A673 (cell line): ENCODE measurements around the gene GRIK1. TPM values are rescaled to one million over a fixed set of nuclear protein-coding genes. Genes with fewer than 3 reads are reported as not detected.

Experiments used
- BruUV-seq: library from RNA; stranded (reverse); fragments of 400-500 nt; replicated peaks from 2 replicates; lab custom pipeline; 2021; lab: Mats Ljungman, UMichigan
- CTCF ChIA-PET: fragments of 300-600 bp; sonication (Branson Sonifier 250); formaldehyde crosslinking; loops from one replicate; lab custom pipeline; 2022; ENCODE audit warnings: antibody characterized with exemption; lab: Charles Lee
- POLR2A ChIA-PET: fragments of 300-600 bp; sonication (Branson Sonifier 250); formaldehyde crosslinking; loops from one replicate; lab custom pipeline; 2022; ENCODE audit warnings: antibody characterized with exemption; ENCODE audit not compliant: low non-redundant PET; lab: Charles Lee
- DNase-seq: peaks from one replicate; pipeline ENCODE4 v3.0.0-alpha.2; 2015; ENCODE audit warnings: low spot score
- H3K27ac ChIP-seq: fragments of 200-600 bp; sonication (generic); 2 replicates; pipeline ENCODE4 v1.5.1; 2016; ENCODE audit warnings: mixed run types, low read depth, mild to moderate bottlenecking, mixed read lengths, antibody characterized with exemption, low read length; ENCODE audit not compliant: poor library complexity, severe bottlenecking
- H3K27me3 ChIP-seq: fragments of 200-600 bp; sonication (generic); replicated peaks from 2 replicates; pipeline ENCODE4 v1.6.1; 2017; ENCODE audit warnings: mixed run types, low read depth, mild to moderate bottlenecking, mixed read lengths, antibody characterized with exemption, low read length; ENCODE audit not compliant: insufficient read depth, poor library complexity
- H3K36me3 ChIP-seq: fragments of 200-600 bp; sonication (generic); 2 replicates; pipeline ENCODE4 v1.6.1; 2016; ENCODE audit warnings: mixed run types, mild to moderate bottlenecking, mixed read lengths, antibody characterized with exemption, low read length; ENCODE audit not compliant: insufficient read depth, poor library complexity, severe bottlenecking
- H3K4me1 ChIP-seq: fragments of 200-600 bp; sonication (generic); 2 replicates; pipeline ENCODE4 v1.6.1; 2017; ENCODE audit warnings: mixed run types, mild to moderate bottlenecking, mixed read lengths, antibody characterized with exemption, low read length; ENCODE audit not compliant: insufficient read depth, poor library complexity, severe bottlenecking
- H3K4me3 ChIP-seq: fragments of 200-600 bp; sonication (generic); 2 replicates; pipeline ENCODE4 v1.5.1; 2016; ENCODE audit warnings: low read depth, mixed run types, mild to moderate bottlenecking, mixed read lengths, low read length; ENCODE audit not compliant: poor library complexity, severe bottlenecking
- H3K9me3 ChIP-seq: fragments of 200-600 bp; sonication (generic); 2 replicates; pipeline ENCODE4 v1.6.1; 2016; ENCODE audit warnings: mixed run types, low read depth, mild to moderate bottlenecking, mixed read lengths, antibody characterized with exemption, low read length; ENCODE audit not compliant: poor library complexity, severe bottlenecking
- EZH2 ChIP-seq: fragments of 200-600 bp; sonication (generic); IDR thresholded peaks from 2 replicates; pipeline ENCODE4 v1.6.1; 2017; ENCODE audit warnings: borderline replicate concordance, low read depth, mild to moderate bottlenecking, mixed read lengths, antibody characterized with exemption, low read length; ENCODE audit not compliant: poor library complexity, severe bottlenecking
- intact Hi-C: fragments of 100-400 bp; cut with micrococcal nuclease; formaldehyde crosslinking; loops from one replicate; pipeline ENCODE4 v1.10.0; 2022; ENCODE audit not compliant: unreplicated experiment
- total RNA-seq: library from RNA; stranded (reverse); gene quantifications from 2 replicates; pipeline ENCODE4 v1.2.3, GENCODE V29; 2021
- TF ChIP-seq, protein P1 (sequence below): fragments of 300-800, 200-600 bp; sonication (generic); conservative IDR thresholded peaks from 2 replicates; pipeline ENCODE4 v1.5.1; 2017; ENCODE audit warnings: low read depth, mild to moderate bottlenecking, antibody characterized with exemption, low read length, moderate library complexity, mixed read lengths

GRIK1 gene
- total RNA-seq, 1 experiment from 2014 or later, result 0.67 TPM

DNA sequence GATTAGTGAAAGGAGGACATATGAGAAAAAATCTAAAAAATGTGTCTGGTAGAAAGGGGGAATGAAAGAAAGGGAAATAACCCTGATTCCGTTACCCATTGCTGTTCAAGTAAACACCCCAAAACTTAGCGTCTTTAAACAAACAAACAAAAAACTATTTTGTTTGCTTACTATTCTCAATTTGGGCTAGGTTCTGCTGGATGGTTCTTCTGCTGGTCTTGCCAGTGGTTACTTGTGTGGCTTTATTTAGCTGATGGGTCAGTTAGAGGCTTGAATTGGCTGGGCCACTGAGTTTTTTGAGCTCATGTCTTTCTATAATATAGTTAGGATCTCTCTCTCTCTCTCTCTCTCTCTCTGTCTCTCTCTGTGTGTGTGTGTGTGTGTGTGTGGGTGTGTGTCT lies 112.1 kb downstream of the GRIK1 start:
- intact Hi-C loops, result no loop called here
- ChIA-PET CTCF (no interaction called here), POLR2A (interaction anchor here (0.6 kb wide), 1 partner anchor 204 kb away, joined by 5 read pairs; no protein-coding TSS in a partner anchor)
- TF ChIP-seq, protein P1, sequence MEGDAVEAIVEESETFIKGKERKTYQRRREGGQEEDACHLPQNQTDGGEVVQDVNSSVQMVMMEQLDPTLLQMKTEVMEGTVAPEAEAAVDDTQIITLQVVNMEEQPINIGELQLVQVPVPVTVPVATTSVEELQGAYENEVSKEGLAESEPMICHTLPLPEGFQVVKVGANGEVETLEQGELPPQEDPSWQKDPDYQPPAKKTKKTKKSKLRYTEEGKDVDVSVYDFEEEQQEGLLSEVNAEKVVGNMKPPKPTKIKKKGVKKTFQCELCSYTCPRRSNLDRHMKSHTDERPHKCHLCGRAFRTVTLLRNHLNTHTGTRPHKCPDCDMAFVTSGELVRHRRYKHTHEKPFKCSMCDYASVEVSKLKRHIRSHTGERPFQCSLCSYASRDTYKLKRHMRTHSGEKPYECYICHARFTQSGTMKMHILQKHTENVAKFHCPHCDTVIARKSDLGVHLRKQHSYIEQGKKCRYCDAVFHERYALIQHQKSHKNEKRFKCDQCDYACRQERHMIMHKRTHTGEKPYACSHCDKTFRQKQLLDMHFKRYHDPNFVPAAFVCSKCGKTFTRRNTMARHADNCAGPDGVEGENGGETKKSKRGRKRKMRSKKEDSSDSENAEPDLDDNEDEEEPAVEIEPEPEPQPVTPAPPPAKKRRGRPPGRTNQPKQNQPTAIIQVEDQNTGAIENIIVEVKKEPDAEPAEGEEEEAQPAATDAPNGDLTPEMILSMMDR, result no peak
- TF ChIP-seq EZH2, result no peak
- Histone ChIP-seq H3K9me3 (peaks cover 15% of the 10 kb centered on the region), H3K27me3 (no peaks in the 10 kb centered on the region), H3K4me1 (no peaks in the 10 kb centered on the region), H3K36me3 (no peaks in the 10 kb centered on the region), H3K27ac (no peak overlapping the region), H3K4me3 (no peak overlapping the region)
- DNase-seq, result no peak
- BruUV-seq, result no TSS peak

DNA sequence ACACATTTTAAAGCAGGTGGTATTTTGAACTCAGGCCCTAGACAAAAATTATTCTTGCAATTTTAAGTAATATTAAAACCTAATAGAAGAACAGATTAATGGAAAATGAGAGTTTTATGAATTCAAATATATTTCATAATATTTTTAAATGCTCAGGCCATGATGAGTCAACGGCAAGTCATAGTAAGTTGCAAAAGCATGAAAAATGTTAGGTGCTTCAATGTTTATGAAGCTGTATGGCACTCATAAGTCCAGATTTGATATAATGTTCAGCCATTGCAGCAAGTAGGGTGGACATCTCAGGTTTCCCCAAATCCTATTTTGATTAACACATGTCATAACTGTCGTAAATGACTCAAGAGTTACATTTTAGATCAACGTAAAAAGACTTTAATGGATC lies 112.6 kb downstream of the GRIK1 start:
- TF ChIP-seq, protein P1, result no peak
- no peak for TF ChIP-seq EZH2
- ChIA-PET POLR2A (interaction anchor here (0.6 kb wide), 1 partner anchor 204 kb away, joined by 5 read pairs; no protein-coding TSS in a partner anchor), CTCF (no interaction called here)
- Histone ChIP-seq H3K27ac (no peak overlapping the region), H3K27me3 (no peaks in the 10 kb centered on the region), H3K4me3 (no peak overlapping the region), H3K4me1 (no peaks in the 10 kb centered on the region), H3K9me3 (peaks cover 11% of the 10 kb centered on the region), H3K36me3 (no peaks in the 10 kb centered on the region)
- DNase-seq, result no peak
- intact Hi-C loops, result no loop called here
- no TSS peak for BruUV-seq

DNA sequence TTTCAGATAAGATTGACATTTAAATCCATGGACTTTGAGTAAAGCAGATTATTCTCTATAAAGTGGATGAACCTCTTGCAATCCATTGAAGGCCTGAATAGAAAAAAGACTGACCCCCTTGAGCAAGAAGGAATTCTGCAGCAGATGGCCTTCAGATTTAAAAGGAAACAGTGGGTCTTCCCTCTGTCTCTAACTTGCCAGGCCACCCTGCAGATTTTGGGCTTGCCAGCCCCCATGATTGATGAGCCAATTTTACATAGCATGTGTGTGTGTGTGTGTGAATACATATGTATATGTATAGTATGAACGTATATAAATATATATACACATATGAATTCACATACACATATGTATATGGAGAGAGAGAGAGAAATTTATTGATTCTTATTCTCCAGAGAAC lies 113.4 kb downstream of the GRIK1 start:
- peaks cover 4% of the 10 kb centered on the region for H3K9me3 ChIP-seq
- H3K27ac ChIP-seq, result no peak overlapping the region
- H3K4me1 ChIP-seq, result no peaks in the 10 kb centered on the region
- BruUV-seq, result no TSS peak
- no peaks in the 10 kb centered on the region for H3K27me3 ChIP-seq
- TF ChIP-seq, protein P1, result no peak
- no peak for TF ChIP-seq EZH2
- DNase-seq, result no peak
- H3K4me3 ChIP-seq, result no peak overlapping the region
- POLR2A ChIA-PET, result no interaction called here
- CTCF ChIA-PET, result no interaction called here
- intact Hi-C loops, result no loop called here
- no peaks in the 10 kb centered on the region for H3K36me3 ChIP-seq
